Endothelial cell of hepatic sinusoid (primary cell): Measurements from ENCODE around the gene KCTD14.

Experiments
- in situ Hi-C: cut with HindIII; loops from 2 replicates; pipeline ENCODE4 v1.10.0; 2017; ENCODE audit warnings: low sequenced_read_pairs

The KCTD14 gene

GRCh38 chr11:77966338-77966737 is 56.7 kb downstream of the KCTD14 start:
- in situ Hi-C loops, result no loop called here
